A549 (cell line): Measurements from ENCODE around the gene NUP214. TPM values are rescaled to one million over a fixed set of nuclear protein-coding genes. Genes with fewer than 3 reads are reported as not detected.

Experiments used
- ATAC-seq, 2 experiments: fragments of 200-7000 bp in 1 of 2; fragments of >200 bp in 1 of 2; cut with Nextera tagmentation in 1 of 2; cut with Tn5 transposase in 1 of 2; 3 replicates each; pipeline versions ENCODE4 v1.8.0 to v1.9.1; 2018 to 2020; ENCODE audit warnings: mild to moderate bottlenecking in 1 of 2, moderate library complexity in 1 of 2
- CTCF ChIA-PET: fragments of 300-600 bp; sonication (Branson Sonifier 250); formaldehyde crosslinking; extraction: SDS; loops from one replicate; lab custom pipeline; 2021; ENCODE audit warnings: antibody characterized with exemption, inconsistent platforms; lab: Yijun Ruan, JAX
- POLR2A ChIA-PET: fragments of 350-600 bp; formaldehyde crosslinking; extraction: SDS; loops from one replicate; lab custom pipeline; 2021; ENCODE audit warnings: antibody characterized with exemption, inconsistent platforms; lab: Yijun Ruan, JAX
- DNase-seq, 2 experiments: peaks; one replicate each; pipeline versions ENCODE4 v3.0.0 to v3.0.0-alpha.2; 2011 to 2016; ENCODE audit warnings: low read depth in 1 of 2, low spot score in 1 of 2
- FAIRE-seq: peaks from 2 replicates; lab custom pipeline; 2011; peaks lifted over from hg19 to GRCh38; lab: Jason Lieb, UNC
- H3K27ac ChIP-seq, 2 experiments: fragments of >200 bp; sonication (Bioruptor Twin); formaldehyde crosslinking; 3 replicates each; pipeline ENCODE4 v1.5.1; 2016 to 2017
- H3K4me1 ChIP-seq: fragments of >200 bp; sonication (Bioruptor Twin); formaldehyde crosslinking; 3 replicates; pipeline ENCODE4 v1.6.1; 2016
- H3K4me2 ChIP-seq: fragments of >200 bp; sonication (Bioruptor Twin); formaldehyde crosslinking; 3 replicates; pipeline ENCODE4 v1.6.1; 2016
- H3K4me3 ChIP-seq: fragments of >200 bp; sonication (Bioruptor Twin); formaldehyde crosslinking; 3 replicates; pipeline ENCODE4 v1.5.1; 2016
- H3K9me3 ChIP-seq: fragments of >200 bp; sonication (Bioruptor Twin); formaldehyde crosslinking; 3 replicates; pipeline ENCODE4 v1.6.1; 2016
- BHLHE40 ChIP-seq: IDR thresholded peaks from 2 replicates; pipeline ENCODE4 v1.6.1; 2012; ENCODE audit warnings: low read depth, low read length, inconsistent platforms
- CEBPB ChIP-seq, 2 experiments: fragments of >200 bp in 1 of 2; sonication (Bioruptor Twin) in 1 of 2; formaldehyde crosslinking in 1 of 2; IDR thresholded peaks; 2 replicates each; pipeline ENCODE4 v1.6.1; 2012 to 2016
- EP300 ChIP-seq, 2 experiments: fragments of >200 bp; sonication (Bioruptor Twin); formaldehyde crosslinking; IDR thresholded peaks; 2 replicates in 1 of 2; 3 replicates in 1 of 2; pipeline ENCODE4 v1.6.1; 2016 to 2017
- FOSL2 ChIP-seq, 2 experiments: fragments of 450-650 bp in 1 of 2; fragments of >200 bp in 1 of 2; sonication (Bioruptor Twin) in 1 of 2; formaldehyde crosslinking; IDR thresholded peaks; 2 replicates each; pipeline versions ENCODE4 v1.5.0 to v1.6.1; 2016 to 2020; ENCODE audit warnings: mild to moderate bottlenecking in 1 of 2, moderate library complexity in 1 of 2
- FOXS1 ChIP-seq: fragments of 250-450 bp; sonication (Bioruptor Pico); IDR thresholded peaks from 2 replicates; pipeline ENCODE4 v1.5.0; 2020; ENCODE audit warnings: mild to moderate bottlenecking, moderate library complexity
- HDAC2 ChIP-seq: fragments of 200-600 bp; sonication (generic); IDR thresholded peaks from 2 replicates; pipeline ENCODE4 v1.6.1; 2016
- HOXB13 ChIP-seq: fragments of 250-450 bp; sonication (Bioruptor Pico); IDR thresholded peaks from 2 replicates; pipeline ENCODE4 v1.5.0; 2020; ENCODE audit warnings: low read depth, mild to moderate bottlenecking, moderate library complexity
- JUN ChIP-seq, 2 experiments: fragments of >200 bp; sonication (Bioruptor Twin); formaldehyde crosslinking; IDR thresholded peaks; 2 replicates in 1 of 2; 3 replicates in 1 of 2; pipeline ENCODE4 v1.6.1; 2016 to 2017
- KDM1A ChIP-seq: fragments of 200-600 bp; sonication (generic); IDR thresholded peaks from 2 replicates; pipeline ENCODE4 v1.6.1; 2016; ENCODE audit warnings: low read depth, mild to moderate bottlenecking
- MYC ChIP-seq: IDR thresholded peaks from 2 replicates; pipeline ENCODE4 v1.6.1; 2012; ENCODE audit warnings: mild to moderate bottlenecking, inconsistent platforms, low read length, improper control_type of control experiment, borderline replicate concordance
- POLR2A ChIP-seq: IDR thresholded peaks from 2 replicates; pipeline ENCODE4 v1.6.1; 2012; ENCODE audit warnings: mild to moderate bottlenecking, low read length
- POLR2AphosphoS2 ChIP-seq: conservative IDR thresholded peaks from 2 replicates; pipeline ENCODE4 v1.6.1; 2012; ENCODE audit warnings: low read length, improper control_type of control experiment, inconsistent platforms
- RCOR1 ChIP-seq: fragments of 150-350 bp; IDR thresholded peaks from 2 replicates; pipeline ENCODE4 v1.6.1; 2014; ENCODE audit warnings: antibody characterized with exemption, low read length, low read depth
- SREBF2 ChIP-seq: fragments of 450-650 bp; IDR thresholded peaks from 2 replicates; pipeline ENCODE4 v1.6.1; 2014; ENCODE audit warnings: mild to moderate bottlenecking, moderate library complexity
- TFCP2L1 ChIP-seq: fragments of 250-450 bp; sonication (Bioruptor Pico); IDR thresholded peaks from 2 replicates; pipeline ENCODE4 v1.5.0; 2021; ENCODE audit warnings: mild to moderate bottlenecking
- ZC3H11A ChIP-seq: fragments of 450-650 bp; IDR thresholded peaks from 2 replicates; pipeline ENCODE4 v1.6.1; 2014; ENCODE audit warnings: antibody characterized with exemption, mild to moderate bottlenecking
- WGBS: methylation state at CpG from one replicate; pipeline ENCODE4 v1.1.6; 2017; ENCODE audit errors: missing lambda C conversion rate; 5-methylcytosine and 5-hydroxymethylcytosine counted together
- polyA plus RNA-seq, 4 experiments: library from polyadenylated mRNA; depleted of rRNA in 3 of 4; stranded (reverse); fragments of >200 nt; fragmentation: RNase III in 1 of 4; extraction: RNeasy Plus Mini Kit Qiagen cat#74134 plus additional on column Dnase treatment in 1 of 4; gene quantifications; 2 replicates in 3 of 4; 3 replicates in 1 of 4; pipeline ENCODE4 v1.2.3, GENCODE V29; 2011 to 2017
- TF ChIP-seq, protein P1 (sequence below): fragments of 250-450 bp; sonication (Bioruptor Pico); IDR thresholded peaks from 2 replicates; pipeline ENCODE4 v1.5.0; 2020; ENCODE audit warnings: low read depth, mild to moderate bottlenecking, moderate library complexity
- TF ChIP-seq, protein P2 (sequence below): fragments of 450-650 bp; IDR thresholded peaks from 2 replicates; pipeline ENCODE4 v1.6.1; 2014; ENCODE audit warnings: antibody characterized with exemption
- TF ChIP-seq, protein P3 (sequence below): fragments of 200-600 bp; sonication (generic); IDR thresholded peaks from 2 replicates; pipeline ENCODE4 v1.6.1; 2016; ENCODE audit warnings: antibody characterized with exemption, mild to moderate bottlenecking, moderate library complexity
- TF ChIP-seq, protein P4 (sequence below): fragments of >200 bp; sonication (Bioruptor Twin); formaldehyde crosslinking; IDR thresholded peaks from 3 replicates; pipeline ENCODE4 v1.5.1; 2016

NUP214 gene
- polyA plus RNA-seq, 2 of the 4 experiments (the other 2 are of a cell fraction): 14.4 to 18.5 TPM

DNA sequence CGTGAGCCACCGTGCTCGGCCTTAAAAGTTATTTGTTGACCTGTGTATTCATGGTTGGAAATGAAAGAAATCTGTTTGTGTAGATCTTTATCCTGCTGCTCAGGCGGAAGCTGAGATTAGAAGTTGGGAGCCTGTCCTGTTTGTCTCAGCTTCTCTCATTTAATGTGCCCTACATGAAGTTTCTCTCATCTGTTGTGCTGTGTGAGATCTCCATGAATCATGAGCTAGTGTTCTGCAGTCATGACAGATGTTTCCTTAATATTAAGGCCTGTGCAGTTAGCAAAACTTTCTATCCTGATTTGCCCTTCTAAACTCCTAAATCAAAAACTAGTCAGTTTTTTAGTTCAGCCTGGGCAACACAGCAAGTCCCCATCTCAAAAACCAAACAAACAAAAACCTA is 91.4 kb downstream of the NUP214 start:
- DNase-seq: no peak
- POLR2A ChIA-PET: no interaction called here
- Histone ChIP-seq H3K4me3 (no peak overlapping the region), H3K9me3 (no peaks in the 10 kb centered on the region), H3K4me1 (no peaks in the 10 kb centered on the region), H3K27ac (no peak overlapping the region), H3K4me2 (no peak overlapping the region)
- CTCF ChIA-PET: interaction anchor here (1.2 kb wide), 1 partner anchor 120 kb away, joined by 3 read pairs; no protein-coding TSS in a partner anchor
- TF ChIP-seq SREBF2 (no peak), EP300 (IDR thresholded peaks at IDR 0.05) (no peak), POLR2AphosphoS2 (no peak), FOSL2 (IDR thresholded peaks at IDR 0.05) (no peak), FOSL2 (CRISPR knock-in tag; IDR thresholded peaks at IDR 0.05) (no peak), HDAC2 (no peak), BHLHE40 (no peak), RCOR1 (no peak), KDM1A (no peak), TFCP2L1 (no peak), POLR2A (no peak), MYC (no peak), FOXS1 (CRISPR knock-in tag) (no peak), CEBPB (IDR thresholded peaks at IDR 0.05) (no peak), JUN (IDR thresholded peaks at IDR 0.05) (no peak)
- TF ChIP-seq, protein P1, sequence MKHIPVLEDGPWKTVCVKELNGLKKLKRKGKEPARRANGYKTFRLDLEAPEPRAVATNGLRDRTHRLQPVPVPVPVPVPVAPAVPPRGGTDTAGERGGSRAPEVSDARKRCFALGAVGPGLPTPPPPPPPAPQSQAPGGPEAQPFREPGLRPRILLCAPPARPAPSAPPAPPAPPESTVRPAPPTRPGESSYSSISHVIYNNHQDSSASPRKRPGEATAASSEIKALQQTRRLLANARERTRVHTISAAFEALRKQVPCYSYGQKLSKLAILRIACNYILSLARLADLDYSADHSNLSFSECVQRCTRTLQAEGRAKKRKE (CRISPR knock-in tag): no peak
- TF ChIP-seq, protein P2, sequence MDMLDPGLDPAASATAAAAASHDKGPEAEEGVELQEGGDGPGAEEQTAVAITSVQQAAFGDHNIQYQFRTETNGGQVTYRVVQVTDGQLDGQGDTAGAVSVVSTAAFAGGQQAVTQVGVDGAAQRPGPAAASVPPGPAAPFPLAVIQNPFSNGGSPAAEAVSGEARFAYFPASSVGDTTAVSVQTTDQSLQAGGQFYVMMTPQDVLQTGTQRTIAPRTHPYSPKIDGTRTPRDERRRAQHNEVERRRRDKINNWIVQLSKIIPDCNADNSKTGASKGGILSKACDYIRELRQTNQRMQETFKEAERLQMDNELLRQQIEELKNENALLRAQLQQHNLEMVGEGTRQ: no peak
- TF ChIP-seq, protein P3, sequence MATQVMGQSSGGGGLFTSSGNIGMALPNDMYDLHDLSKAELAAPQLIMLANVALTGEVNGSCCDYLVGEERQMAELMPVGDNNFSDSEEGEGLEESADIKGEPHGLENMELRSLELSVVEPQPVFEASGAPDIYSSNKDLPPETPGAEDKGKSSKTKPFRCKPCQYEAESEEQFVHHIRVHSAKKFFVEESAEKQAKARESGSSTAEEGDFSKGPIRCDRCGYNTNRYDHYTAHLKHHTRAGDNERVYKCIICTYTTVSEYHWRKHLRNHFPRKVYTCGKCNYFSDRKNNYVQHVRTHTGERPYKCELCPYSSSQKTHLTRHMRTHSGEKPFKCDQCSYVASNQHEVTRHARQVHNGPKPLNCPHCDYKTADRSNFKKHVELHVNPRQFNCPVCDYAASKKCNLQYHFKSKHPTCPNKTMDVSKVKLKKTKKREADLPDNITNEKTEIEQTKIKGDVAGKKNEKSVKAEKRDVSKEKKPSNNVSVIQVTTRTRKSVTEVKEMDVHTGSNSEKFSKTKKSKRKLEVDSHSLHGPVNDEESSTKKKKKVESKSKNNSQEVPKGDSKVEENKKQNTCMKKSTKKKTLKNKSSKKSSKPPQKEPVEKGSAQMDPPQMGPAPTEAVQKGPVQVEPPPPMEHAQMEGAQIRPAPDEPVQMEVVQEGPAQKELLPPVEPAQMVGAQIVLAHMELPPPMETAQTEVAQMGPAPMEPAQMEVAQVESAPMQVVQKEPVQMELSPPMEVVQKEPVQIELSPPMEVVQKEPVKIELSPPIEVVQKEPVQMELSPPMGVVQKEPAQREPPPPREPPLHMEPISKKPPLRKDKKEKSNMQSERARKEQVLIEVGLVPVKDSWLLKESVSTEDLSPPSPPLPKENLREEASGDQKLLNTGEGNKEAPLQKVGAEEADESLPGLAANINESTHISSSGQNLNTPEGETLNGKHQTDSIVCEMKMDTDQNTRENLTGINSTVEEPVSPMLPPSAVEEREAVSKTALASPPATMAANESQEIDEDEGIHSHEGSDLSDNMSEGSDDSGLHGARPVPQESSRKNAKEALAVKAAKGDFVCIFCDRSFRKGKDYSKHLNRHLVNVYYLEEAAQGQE: no peak
- TF ChIP-seq, protein P4, sequence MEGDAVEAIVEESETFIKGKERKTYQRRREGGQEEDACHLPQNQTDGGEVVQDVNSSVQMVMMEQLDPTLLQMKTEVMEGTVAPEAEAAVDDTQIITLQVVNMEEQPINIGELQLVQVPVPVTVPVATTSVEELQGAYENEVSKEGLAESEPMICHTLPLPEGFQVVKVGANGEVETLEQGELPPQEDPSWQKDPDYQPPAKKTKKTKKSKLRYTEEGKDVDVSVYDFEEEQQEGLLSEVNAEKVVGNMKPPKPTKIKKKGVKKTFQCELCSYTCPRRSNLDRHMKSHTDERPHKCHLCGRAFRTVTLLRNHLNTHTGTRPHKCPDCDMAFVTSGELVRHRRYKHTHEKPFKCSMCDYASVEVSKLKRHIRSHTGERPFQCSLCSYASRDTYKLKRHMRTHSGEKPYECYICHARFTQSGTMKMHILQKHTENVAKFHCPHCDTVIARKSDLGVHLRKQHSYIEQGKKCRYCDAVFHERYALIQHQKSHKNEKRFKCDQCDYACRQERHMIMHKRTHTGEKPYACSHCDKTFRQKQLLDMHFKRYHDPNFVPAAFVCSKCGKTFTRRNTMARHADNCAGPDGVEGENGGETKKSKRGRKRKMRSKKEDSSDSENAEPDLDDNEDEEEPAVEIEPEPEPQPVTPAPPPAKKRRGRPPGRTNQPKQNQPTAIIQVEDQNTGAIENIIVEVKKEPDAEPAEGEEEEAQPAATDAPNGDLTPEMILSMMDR: no peak
- no peak for FAIRE-seq
- WGBS: 87% methylated on average over 4 of the region's 4 CpGs
- ATAC-seq: no peak

DNA sequence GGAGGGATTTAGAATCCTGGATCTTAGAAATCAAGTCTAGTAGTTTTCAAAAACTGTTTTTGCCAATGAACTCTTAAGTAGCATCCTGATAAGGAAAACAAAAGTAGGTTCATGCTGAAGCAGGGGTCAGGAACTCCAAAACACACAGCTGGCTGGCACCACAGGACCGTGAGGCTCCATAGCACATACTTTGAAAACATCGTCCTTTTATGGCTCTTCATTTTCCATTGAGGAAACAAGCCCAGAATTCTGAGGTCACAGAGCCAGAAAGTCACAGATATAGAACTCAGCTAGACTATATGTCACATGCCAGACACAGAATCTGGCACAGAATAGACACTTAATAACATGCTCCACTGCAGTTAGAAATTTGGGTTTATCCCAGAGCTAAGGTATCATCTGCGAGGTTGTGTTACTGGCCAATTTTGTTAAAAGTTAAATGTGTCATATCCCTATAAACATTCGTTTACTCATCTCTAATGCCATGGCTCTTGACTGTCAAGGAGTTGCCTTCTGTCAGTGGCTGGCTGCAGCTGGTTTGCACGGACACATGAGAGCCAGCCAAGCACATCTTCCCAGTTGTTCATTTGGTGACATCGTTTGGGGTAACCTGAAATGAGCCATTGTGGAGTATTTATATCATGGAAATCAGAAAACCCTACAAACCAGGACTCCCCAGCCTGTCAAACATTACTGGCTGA is 92.1 kb downstream of the NUP214 start:
- Histone ChIP-seq H3K4me2 (no peak overlapping the region), H3K4me1 (no peaks in the 10 kb centered on the region), H3K27ac (no peak overlapping the region), H3K9me3 (no peaks in the 10 kb centered on the region), H3K4me3 (no peak overlapping the region)
- 89% methylated on average over 6 of the region's 6 CpGs for WGBS
- DNase-seq (no peak), FAIRE-seq (no peak), ATAC-seq (no peak)
- ChIA-PET POLR2A (no interaction called here), CTCF (interaction anchor here (1.2 to 1.8 kb wide), 2 partner anchors 119 kb away, joined by 3 to 5 read pairs; no protein-coding TSS in a partner anchor)
- TF ChIP-seq HOXB13 (CRISPR knock-in tag) (no peak), RCOR1 (no peak), ZC3H11A (no peak)
